ENCODE results near the gene USF2.
"Not testable (repeated sequence)": the region's sequence is repeated elsewhere in the genome, so short reads cannot be mapped to it uniquely, and the experiment has no call there.

USF2 gene

DNA sequence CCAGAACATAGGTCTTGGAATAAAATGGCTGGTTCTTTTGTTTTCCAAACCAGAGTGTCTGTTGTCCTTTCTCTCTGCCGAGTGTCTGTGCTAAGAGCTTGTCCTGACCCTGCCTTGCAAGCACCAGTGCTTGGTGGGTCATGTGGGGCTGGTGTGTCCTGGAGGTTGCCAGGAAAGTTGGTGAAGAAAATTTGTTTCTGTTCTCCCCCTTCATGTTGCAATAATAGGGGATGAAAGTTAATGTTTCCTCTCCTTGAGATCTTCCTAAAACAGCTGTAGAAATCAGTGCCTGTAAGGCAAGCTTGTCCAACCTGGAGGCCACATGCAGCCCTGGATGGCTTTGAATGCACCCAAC lies 16.3 kb downstream of the USF2 start:
- TF ChIP-seq, protein P1, sequence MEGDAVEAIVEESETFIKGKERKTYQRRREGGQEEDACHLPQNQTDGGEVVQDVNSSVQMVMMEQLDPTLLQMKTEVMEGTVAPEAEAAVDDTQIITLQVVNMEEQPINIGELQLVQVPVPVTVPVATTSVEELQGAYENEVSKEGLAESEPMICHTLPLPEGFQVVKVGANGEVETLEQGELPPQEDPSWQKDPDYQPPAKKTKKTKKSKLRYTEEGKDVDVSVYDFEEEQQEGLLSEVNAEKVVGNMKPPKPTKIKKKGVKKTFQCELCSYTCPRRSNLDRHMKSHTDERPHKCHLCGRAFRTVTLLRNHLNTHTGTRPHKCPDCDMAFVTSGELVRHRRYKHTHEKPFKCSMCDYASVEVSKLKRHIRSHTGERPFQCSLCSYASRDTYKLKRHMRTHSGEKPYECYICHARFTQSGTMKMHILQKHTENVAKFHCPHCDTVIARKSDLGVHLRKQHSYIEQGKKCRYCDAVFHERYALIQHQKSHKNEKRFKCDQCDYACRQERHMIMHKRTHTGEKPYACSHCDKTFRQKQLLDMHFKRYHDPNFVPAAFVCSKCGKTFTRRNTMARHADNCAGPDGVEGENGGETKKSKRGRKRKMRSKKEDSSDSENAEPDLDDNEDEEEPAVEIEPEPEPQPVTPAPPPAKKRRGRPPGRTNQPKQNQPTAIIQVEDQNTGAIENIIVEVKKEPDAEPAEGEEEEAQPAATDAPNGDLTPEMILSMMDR (IDR thresholded peaks at IDR 0.05; ENCODE audit: low read depth, low read length) = no peak
- no peak for DNase-seq (ENCODE audit: extremely low read depth, low read depth)

DNA sequence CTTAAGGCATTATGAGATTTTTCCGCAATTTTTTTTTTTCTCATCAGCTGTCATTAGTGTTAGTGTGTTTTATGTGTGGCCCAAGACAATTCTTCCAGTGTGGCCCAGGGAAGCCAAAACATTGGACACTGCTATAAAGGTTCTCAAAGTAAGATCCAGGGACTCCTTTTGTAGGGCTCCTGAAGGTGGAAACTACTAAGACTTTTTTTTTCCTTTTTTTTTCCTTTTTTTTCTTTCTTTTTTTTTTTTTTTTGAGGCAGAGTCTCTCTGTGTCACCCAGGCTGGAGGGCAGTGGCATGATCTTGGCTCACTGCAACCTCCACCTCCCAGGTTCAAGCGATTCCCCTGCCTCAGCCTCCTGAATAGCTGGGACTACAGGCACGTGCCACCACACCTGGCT lies 16.7 kb downstream of the USF2 start:
- DNase-seq (ENCODE audit: extremely low read depth, low read depth) = not testable (repeated sequence)

DNA sequence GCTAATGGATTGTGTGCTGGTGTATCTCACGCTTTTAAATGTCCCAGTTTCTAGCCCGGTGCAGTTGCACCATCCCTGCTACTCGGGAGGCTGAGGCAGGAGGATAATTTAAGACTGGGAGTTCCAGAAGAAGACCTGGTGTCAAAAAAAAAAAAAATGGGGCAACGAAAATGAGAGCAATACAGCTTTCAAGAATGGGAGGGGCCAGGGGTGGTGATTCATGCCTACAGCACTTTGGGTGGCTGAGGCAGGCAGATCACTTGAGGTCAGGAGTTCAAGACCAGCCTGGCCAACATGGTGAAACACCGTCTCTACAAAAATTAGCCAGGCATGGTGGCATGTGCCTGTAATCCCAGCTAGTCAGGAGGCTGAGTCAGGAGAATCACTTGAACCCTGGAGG lies 17.3 kb downstream of the USF2 start:
- DNase-seq (ENCODE audit: extremely low read depth, low read depth) = not testable (repeated sequence)

DNA sequence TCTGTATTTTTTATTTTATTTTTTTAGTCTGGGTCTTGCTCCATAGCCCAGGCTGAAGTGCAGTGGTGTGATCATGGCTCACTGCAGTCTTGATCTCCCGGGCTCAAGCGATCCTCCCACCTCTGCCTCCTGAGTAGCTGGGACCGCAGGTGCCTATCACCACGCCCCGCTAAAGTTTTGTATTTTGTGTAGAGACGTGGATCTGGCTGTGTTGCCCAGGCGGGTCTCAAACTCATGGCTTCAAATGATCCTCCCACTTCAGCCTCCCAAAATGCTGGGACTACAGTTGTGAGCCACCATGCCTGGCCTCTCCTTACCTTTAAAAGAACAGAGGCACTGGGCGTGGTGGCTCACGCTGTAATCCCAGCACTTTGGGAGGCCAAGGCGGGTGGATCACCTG lies 19.0 kb downstream of the USF2 start:
- TF ChIP-seq, protein P1 (IDR thresholded peaks at IDR 0.05; ENCODE audit: low read depth, low read length) = no peak

DNA sequence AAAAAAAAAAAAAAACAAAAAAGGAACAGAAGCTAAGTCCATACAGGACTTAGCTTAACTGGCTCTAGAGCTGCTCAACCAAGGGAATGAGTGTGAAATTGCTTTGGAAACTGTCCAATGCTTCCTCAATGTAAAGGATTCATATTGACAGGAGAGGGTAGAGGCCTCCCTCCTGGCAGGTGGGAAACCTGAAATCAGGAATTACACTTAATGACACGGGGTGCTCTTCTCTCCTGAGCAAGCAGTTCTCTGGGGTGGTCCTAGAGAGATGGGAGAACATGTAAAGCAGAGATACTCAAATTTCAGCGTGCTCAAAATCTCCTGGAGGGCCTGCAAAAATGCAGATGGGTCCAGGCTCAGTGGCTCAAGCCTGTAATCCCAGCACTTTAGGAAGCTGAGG lies 19.6 kb downstream of the USF2 start:
- DNase-seq (ENCODE audit: extremely low read depth, low read depth) = no peak
- TF ChIP-seq, protein P1 (IDR thresholded peaks at IDR 0.05; ENCODE audit: low read depth, low read length) = no peak

More for the DNA sequence above, 19.0 kb downstream of the USF2 start:
- DNase-seq (ENCODE audit: extremely low read depth, low read depth) = no peak

DNA sequence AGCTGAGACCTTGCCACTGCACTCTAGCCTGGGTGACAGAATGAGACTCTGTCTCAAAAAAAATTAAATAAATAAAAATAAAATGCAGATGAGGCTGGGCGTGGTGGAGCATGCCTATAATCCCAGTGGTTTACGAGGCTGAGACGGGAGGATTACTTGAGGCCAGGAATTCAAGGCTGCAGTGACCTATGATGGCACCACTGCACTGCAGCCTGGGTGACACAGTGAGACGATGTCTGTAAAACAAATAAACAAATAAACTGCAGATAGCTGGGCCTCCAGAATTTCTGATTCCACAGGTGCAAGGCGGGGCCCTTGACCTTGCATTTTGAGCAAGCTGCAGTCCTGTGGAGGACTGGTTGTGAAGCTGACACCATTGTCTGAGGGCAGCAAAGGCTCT lies 20.1 kb downstream of the USF2 start:
- no peak for DNase-seq (ENCODE audit: extremely low read depth, low read depth)
- TF ChIP-seq, protein P1 (IDR thresholded peaks at IDR 0.05; ENCODE audit: low read depth, low read length) = no peak

DNA sequence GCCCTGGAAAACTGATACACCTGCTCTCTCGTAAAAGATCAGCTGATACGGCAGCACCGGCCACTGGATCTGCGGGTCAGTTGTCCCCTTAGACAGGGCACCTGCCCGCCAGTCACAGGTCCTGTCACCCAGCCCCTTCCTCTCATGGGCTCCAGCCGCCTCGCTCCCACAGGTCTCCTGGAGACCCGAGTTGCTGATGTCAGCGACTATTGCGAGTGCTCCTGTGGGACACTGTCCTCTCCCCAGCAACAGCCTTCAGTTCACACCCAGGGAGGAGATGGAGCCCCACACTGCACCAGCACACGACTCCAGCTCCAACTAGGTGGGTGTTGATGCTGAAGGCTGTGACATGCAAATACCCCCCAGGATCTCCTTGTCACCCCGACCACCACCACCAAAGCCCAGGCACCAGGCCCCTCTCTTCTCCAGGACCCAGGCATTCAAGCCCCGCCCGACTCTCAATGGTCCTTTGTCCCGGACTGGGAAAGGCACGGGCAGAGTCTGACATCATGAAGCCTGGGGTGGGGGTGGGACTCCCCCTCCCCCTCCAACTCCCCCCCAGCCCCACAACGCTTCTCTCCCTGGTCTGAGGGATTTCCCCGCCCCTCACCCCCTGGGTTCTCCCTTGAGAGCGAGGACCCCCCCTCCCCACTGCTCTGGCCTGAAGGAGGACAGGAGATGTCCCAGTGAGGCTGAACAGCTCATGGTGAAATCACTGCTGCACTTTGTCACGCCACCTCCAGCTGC lies 21.8 kb downstream of the USF2 start:
- TF ChIP-seq, protein P1 (IDR thresholded peaks at IDR 0.05; ENCODE audit: low read depth, low read length) = no peak
- no peak for DNase-seq (ENCODE audit: extremely low read depth, low read depth)

DNA sequence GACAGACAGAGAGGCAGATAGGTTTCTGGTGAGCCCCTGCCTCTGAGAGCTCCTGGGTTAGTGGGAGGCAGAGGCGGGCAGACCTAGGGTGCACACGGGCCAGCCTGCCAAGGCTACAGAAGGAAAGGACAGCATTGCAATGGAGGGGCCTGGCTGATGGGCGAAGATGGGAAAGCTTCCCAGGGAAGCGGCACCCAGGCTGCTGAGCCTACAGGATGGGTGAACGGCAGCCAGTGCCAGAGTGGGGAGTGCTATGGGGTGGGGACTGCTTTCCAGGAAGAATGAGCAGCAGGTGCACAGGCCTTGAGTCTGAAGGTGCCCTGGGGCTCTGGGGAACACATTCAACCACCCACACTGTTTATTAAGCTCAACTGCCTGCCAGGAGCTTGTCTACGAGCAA lies 22.5 kb downstream of the USF2 start:
- DNase-seq (ENCODE audit: extremely low read depth, low read depth) = no peak
- TF ChIP-seq, protein P1 (IDR thresholded peaks at IDR 0.05; ENCODE audit: low read depth, low read length) = no peak
